Thoracic aorta (tissue), 2 donors: ENCODE data around the gene TBC1D9. TPM values are rescaled to one million over a fixed set of nuclear protein-coding genes. Genes with fewer than 3 reads are reported as not detected.

Experiments used
- ATAC-seq: fragments of 150-250 bp; one replicate; pipeline ENCODE4 v1.8.0; 2017; ENCODE audit warnings: low read depth; ENCODE audit not compliant: insufficient number of reproducible peaks, low FRiP score
- DNase-seq: peaks from one replicate; pipeline ENCODE4 v3.0.0-alpha.2; 2020; ENCODE audit warnings: low spot score
- H3K27ac ChIP-seq, 2 donors: fragments of 200-600 bp; sonication (generic); 1 replicate in 1 of 2; 2 replicates in 1 of 2; pipeline ENCODE4 v1.5.1; 2016; ENCODE audit warnings: mild to moderate bottlenecking in 2 of 2, moderate library complexity in 2 of 2
- H3K27me3 ChIP-seq: fragments of 200-600 bp; sonication (generic); replicated peaks from 2 replicates; pipeline ENCODE4 v1.6.0; 2016; ENCODE audit warnings: mild to moderate bottlenecking; ENCODE audit not compliant: insufficient read depth
- H3K36me3 ChIP-seq: fragments of 200-600 bp; sonication (generic); one replicate; pipeline ENCODE4 v1.5.1; 2016
- H3K4me1 ChIP-seq, 2 donors: fragments of 200-600 bp; sonication (generic); 1 replicate in 1 of 2; 2 replicates in 1 of 2; pipeline versions ENCODE4 v1.5.1 to v1.6.0; 2016; ENCODE audit warnings: low read depth in 2 of 2, mild to moderate bottlenecking in 1 of 2; ENCODE audit not compliant: control insufficient read depth in 1 of 2
- H3K4me3 ChIP-seq: fragments of 200-600 bp; sonication (generic); 2 replicates; pipeline ENCODE4 v1.5.1; 2016; ENCODE audit warnings: mild to moderate bottlenecking
- H3K9me3 ChIP-seq: fragments of 200-600 bp; sonication (generic); 2 replicates; pipeline ENCODE4 v1.5.1; 2016
- total RNA-seq, 2 donors: library from RNA; depleted of rRNA; stranded (reverse); fragments of >200 nt; gene quantifications; one replicate each; pipeline versions ENCODE4 v1.1.0 to v1.2.3, GENCODE V29; 2016
- TF ChIP-seq, protein P1 (sequence below): fragments of 200-600 bp; sonication (generic); IDR thresholded peaks from one replicate; pipeline ENCODE4 v1.5.1; 2019; ENCODE audit warnings: antibody characterized with exemption

TBC1D9 gene
- total RNA-seq, 2 donors from 2014 or later: 17.5 to 21.2 TPM

DNA sequence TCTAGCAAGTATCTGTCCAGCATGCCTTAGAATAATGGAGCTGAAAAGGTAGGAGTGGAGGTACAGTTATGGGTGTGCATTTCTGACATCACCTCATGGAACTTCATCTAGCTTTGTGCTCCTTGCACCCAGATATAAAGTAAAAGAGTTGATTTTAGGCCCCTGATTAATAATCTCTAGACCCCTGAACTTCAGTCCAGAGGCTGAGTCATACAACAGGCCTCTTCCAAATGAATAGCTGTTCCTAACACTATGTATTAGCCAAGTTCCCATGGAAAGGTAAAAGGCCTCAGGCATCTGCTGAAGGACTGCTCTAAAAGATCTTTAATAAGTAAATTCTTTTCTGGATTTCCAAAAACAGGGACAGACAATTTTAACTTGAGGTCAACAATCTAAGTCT is 16.2 kb downstream of the TBC1D9 start:
- H3K27ac ChIP-seq: no peak overlapping the region
- no peaks in the 10 kb centered on the region for H3K9me3 ChIP-seq
- peaks cover 0 to 12% of the 10 kb centered on the region in 2 donors for H3K4me1 ChIP-seq
- H3K4me3 ChIP-seq: no peak overlapping the region
- DNase-seq (no peak), ATAC-seq (no peak)
- H3K27me3 ChIP-seq: no peaks in the 10 kb centered on the region
- H3K36me3 ChIP-seq: no peaks in the 10 kb centered on the region
- TF ChIP-seq, protein P1, sequence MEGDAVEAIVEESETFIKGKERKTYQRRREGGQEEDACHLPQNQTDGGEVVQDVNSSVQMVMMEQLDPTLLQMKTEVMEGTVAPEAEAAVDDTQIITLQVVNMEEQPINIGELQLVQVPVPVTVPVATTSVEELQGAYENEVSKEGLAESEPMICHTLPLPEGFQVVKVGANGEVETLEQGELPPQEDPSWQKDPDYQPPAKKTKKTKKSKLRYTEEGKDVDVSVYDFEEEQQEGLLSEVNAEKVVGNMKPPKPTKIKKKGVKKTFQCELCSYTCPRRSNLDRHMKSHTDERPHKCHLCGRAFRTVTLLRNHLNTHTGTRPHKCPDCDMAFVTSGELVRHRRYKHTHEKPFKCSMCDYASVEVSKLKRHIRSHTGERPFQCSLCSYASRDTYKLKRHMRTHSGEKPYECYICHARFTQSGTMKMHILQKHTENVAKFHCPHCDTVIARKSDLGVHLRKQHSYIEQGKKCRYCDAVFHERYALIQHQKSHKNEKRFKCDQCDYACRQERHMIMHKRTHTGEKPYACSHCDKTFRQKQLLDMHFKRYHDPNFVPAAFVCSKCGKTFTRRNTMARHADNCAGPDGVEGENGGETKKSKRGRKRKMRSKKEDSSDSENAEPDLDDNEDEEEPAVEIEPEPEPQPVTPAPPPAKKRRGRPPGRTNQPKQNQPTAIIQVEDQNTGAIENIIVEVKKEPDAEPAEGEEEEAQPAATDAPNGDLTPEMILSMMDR: no peak

DNA sequence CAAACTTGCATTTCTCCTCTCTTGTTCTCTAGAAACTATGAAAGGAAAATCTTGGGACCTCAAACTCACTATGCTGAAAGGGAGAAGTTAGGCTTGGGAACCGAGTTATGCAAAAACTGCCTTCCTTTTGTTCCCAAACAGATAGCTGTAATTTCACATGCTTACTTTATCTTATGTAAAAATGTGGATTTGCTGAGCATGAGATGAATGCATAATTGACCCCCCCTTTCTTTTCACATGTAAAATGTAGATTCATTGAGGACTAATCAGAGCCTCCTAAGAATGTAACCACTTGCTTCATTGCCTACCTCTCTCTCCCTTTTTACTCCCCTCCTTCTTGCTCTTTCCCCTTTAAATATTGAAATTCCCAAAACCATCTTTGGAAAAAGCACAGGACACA is 18.0 kb downstream of the TBC1D9 start:
- TF ChIP-seq, protein P1: no peak

DNA sequence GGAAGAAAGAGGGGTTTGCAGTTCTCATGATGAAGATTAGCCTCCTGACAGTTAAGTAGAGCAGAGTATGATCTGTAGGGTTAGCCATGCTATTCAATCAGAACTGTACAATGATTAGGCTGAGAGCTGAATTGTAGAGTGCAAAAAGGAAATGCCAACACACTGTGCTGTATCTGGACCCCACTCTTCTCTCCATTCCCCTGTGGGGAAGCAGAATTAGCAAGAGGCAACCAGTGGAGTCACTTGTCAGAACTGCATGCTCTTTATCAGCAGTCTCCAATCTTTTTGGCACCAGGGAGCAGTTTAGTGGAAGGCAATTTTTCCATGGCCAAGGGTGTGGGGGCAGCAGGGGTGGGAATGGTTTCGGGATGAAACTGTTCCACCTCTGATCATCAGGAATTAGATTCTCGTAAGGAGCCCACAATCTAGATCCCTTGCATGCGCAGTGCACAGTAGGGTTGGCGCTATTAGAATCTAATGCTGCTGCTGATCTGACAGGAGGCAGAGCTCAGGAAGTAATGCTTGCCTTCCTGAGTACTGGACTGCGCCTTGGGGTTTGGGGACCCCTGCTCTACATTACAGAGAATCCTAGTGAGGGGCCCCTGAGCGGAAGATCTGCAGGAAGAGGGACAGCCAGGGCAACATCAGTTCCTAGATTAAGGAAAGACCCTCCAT is 19.4 kb downstream of the TBC1D9 start:
- Histone ChIP-seq H3K27me3 (no peaks in the 10 kb centered on the region), H3K9me3 (no peaks in the 10 kb centered on the region), H3K36me3 (no peaks in the 10 kb centered on the region), H3K4me1 (no peaks in the 10 kb centered on the region), H3K4me3 (no peak overlapping the region), H3K27ac (no peak overlapping the region)
- no peak for ATAC-seq
- no peak for DNase-seq
- TF ChIP-seq, protein P1: no peak

More for the DNA sequence above, 18.0 kb downstream of the TBC1D9 start:
- ATAC-seq (no peak), DNase-seq (no peak)
- no peak overlapping the region for H3K4me3 ChIP-seq
- no peak overlapping the region for H3K27ac ChIP-seq
- H3K27me3 ChIP-seq: no peaks in the 10 kb centered on the region
- no peaks in the 10 kb centered on the region for H3K9me3 ChIP-seq
- no peaks in the 10 kb centered on the region for H3K36me3 ChIP-seq
- peaks cover 0 to 12% of the 10 kb centered on the region in 2 donors for H3K4me1 ChIP-seq

DNA sequence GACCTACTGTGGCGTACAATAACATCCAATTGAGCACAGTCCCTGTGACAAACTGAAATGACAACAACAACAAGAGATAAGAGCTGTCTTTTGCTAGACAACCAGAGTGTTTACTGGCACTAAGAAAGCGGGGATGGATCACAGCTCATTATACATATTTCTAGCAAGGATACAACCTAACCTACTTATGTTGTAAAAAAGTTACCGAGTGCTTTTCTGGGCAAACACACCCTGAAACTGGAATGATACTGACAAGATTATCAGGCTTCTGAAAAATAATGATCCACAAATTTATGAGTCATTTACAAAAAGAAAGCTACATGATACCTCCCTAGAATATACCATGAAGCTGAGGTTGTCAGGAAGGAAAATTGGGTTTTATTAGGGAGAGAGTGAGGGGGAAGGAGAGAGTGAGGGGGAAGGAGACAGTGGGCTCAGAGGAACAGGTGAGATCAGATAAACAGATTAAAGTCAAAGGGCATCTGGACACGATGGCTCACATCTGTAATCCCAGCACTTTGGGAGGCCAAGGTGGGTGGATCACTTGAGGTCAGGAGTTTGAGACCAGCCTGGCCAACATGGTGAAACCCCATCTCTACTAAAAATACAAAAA is 20.3 kb downstream of the TBC1D9 start:
- Histone ChIP-seq H3K27ac (no peak overlapping the region), H3K4me3 (no peak overlapping the region), H3K9me3 (no peaks in the 10 kb centered on the region), H3K27me3 (no peaks in the 10 kb centered on the region), H3K36me3 (no peaks in the 10 kb centered on the region), H3K4me1 (no peaks in the 10 kb centered on the region)
- no peak for ATAC-seq
- DNase-seq: no peak
- TF ChIP-seq, protein P1: no peak

DNA sequence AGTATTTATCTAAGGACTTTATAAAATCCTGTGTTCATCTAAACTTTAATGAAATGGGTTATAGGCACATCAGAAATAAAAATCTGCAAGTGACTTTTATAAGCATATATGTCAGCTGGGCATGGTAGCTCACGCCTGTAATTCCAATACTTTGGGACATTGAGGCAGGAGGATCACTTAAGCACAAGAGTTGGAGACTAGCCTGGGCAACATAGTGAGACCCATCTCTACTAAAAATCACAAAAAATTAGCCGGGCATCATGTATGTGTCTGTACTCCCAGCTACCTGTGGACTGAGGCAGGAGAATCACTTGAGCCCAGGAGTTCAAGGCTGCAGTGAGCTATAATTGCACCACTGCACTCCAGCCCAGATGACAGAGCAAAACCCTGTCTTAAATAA is 20.9 kb downstream of the TBC1D9 start:
- Histone ChIP-seq H3K27me3 (no peaks in the 10 kb centered on the region), H3K4me1 (no peaks in the 10 kb centered on the region), H3K27ac (no peak overlapping the region), H3K36me3 (no peaks in the 10 kb centered on the region), H3K9me3 (no peaks in the 10 kb centered on the region), H3K4me3 (no peak overlapping the region)
- TF ChIP-seq, protein P1: no peak
- ATAC-seq (no peak), DNase-seq (no peak)
